IPS DF 6.9 (cell line): ENCODE results near the gene CORO7.

ENCODE experiments used
- DNase-seq: peaks from one replicate; pipeline ENCODE4 v3.0.0-alpha.2; 2013; ENCODE audit warnings: low read depth, low spot score
- H3K27ac ChIP-seq: one replicate; pipeline ENCODE4 v1.5.1; 2013; ENCODE audit warnings: low read length, control low read depth
- H3K27me3 ChIP-seq: 2 replicates; pipeline ENCODE4 v1.6.1; 2013; ENCODE audit warnings: mild to moderate bottlenecking, low read length; ENCODE audit not compliant: control insufficient read depth, insufficient read depth
- H3K36me3 ChIP-seq: 2 replicates; pipeline ENCODE4 v1.6.1; 2013; ENCODE audit warnings: low read length; ENCODE audit not compliant: control insufficient read depth, insufficient read depth
- H3K4me1 ChIP-seq: 2 replicates; pipeline ENCODE4 v1.6.1; 2013; ENCODE audit warnings: low read length; ENCODE audit not compliant: control insufficient read depth, insufficient read depth
- H3K4me3 ChIP-seq: 2 replicates; pipeline ENCODE4 v1.5.1; 2013; ENCODE audit warnings: mild to moderate bottlenecking, low read length
- H3K9me3 ChIP-seq: 2 replicates; pipeline ENCODE4 v1.6.1; 2013; ENCODE audit warnings: low read length, inconsistent platforms; ENCODE audit not compliant: control insufficient read depth, insufficient read depth
- WGBS: extraction: QIAGEN DNeasy Blood & Tissue Kit; methylation state at CpG from one replicate; pipeline ENCODE4 v1.1.7; 2013; ENCODE audit warnings: mixed read lengths, missing lambda C conversion rate; ENCODE audit not compliant: insufficient read length, insufficient coverage; 5-methylcytosine and 5-hydroxymethylcytosine counted together

The CORO7 gene

GRCh38 chr16:4389051-4389955, 27.1 kb downstream of the CORO7 start:
- Histone ChIP-seq H3K4me1 (peaks cover 30% of the 10 kb centered on the region), H3K27ac (no peak overlapping the region)

GRCh38 chr16:4388271-4389021, 27.9 kb downstream of the CORO7 start:
- Histone ChIP-seq H3K4me3 (no peak overlapping the region), H3K9me3 (no peaks in the 10 kb centered on the region), H3K27ac (no peak overlapping the region), H3K36me3 (no peaks in the 10 kb centered on the region; the same call in 1 of the 2 replicates), H3K4me1 (peaks cover 30% of the 10 kb centered on the region), H3K27me3 (no peaks in the 10 kb centered on the region)
- WGBS, result no CpG with 5 or more reads among the region's 19 CpGs
- DNase-seq, result no peak

More at GRCh38 chr16:4389051-4389955, 27.1 kb downstream of the CORO7 start:
- Histone ChIP-seq H3K36me3 (no peaks in the 10 kb centered on the region; the same call in 1 of the 2 replicates), H3K9me3 (no peaks in the 10 kb centered on the region), H3K4me3 (no peak overlapping the region), H3K27me3 (no peaks in the 10 kb centered on the region)
- no peak for DNase-seq
- no CpG with 5 or more reads among the region's 27 CpGs for WGBS

- peaks cover 27% of the 10 kb centered on the region for H3K4me1 ChIP-seq
- H3K36me3 ChIP-seq, result peaks cover 3% of the 10 kb centered on the region; the same call in 1 of the 2 replicates
- no peaks in the 10 kb centered on the region for H3K9me3 ChIP-seq
- no peak for DNase-seq
- WGBS, result no CpG with 5 or more reads among the region's 20 CpGs
- H3K27me3 ChIP-seq, result no peaks in the 10 kb centered on the region
- H3K4me3 ChIP-seq, result no peak overlapping the region
- no peak overlapping the region for H3K27ac ChIP-seq
These were observed 28.6 kb downstream of the CORO7 start for GRCh38 chr16:4387781-4388180.

- no peak overlapping the region for H3K4me3 ChIP-seq
- no peaks in the 10 kb centered on the region for H3K9me3 ChIP-seq
- WGBS, result no CpG with 5 or more reads among the region's 10 CpGs
- peaks cover 22% of the 10 kb centered on the region for H3K4me1 ChIP-seq
- no peaks in the 10 kb centered on the region for H3K27me3 ChIP-seq
- H3K36me3 ChIP-seq, result peaks cover 8% of the 10 kb centered on the region
- no peak overlapping the region for H3K27ac ChIP-seq
- no peak for DNase-seq
These were observed 29.3 kb downstream of the CORO7 start for GRCh38 chr16:4386951-4387565.

GRCh38 chr16:4386451-4386805, 30.0 kb downstream of the CORO7 start:
- Histone ChIP-seq H3K27ac (no peak overlapping the region), H3K4me1 (peaks cover 19% of the 10 kb centered on the region), H3K4me3 (no peak overlapping the region), H3K27me3 (no peaks in the 10 kb centered on the region), H3K36me3 (peaks cover 10% of the 10 kb centered on the region), H3K9me3 (no peaks in the 10 kb centered on the region)
- DNase-seq, result no peak
- WGBS, result no CpG with 5 or more reads among the region's 8 CpGs

- Histone ChIP-seq H3K27me3 (no peaks in the 10 kb centered on the region), H3K36me3 (peaks cover 10% of the 10 kb centered on the region), H3K9me3 (no peaks in the 10 kb centered on the region), H3K4me3 (no peak overlapping the region), H3K4me1 (peaks cover 18% of the 10 kb centered on the region), H3K27ac (no peak overlapping the region)
- WGBS, result no CpG with 5 or more reads among the region's 11 CpGs
- no peak for DNase-seq
These were observed 30.5 kb downstream of the CORO7 start for GRCh38 chr16:4385789-4386450.

- Histone ChIP-seq H3K4me3 (no peak overlapping the region), H3K4me1 (peaks cover 12% of the 10 kb centered on the region), H3K36me3 (peaks cover 10% of the 10 kb centered on the region), H3K9me3 (no peaks in the 10 kb centered on the region), H3K27ac (no peak overlapping the region), H3K27me3 (no peaks in the 10 kb centered on the region)
- DNase-seq, result no peak
- WGBS, result no CpG with 5 or more reads among the region's 20 CpGs
These were observed 31.2 kb downstream of the CORO7 start for GRCh38 chr16:4385066-4385788.

- peaks cover 10% of the 10 kb centered on the region for H3K36me3 ChIP-seq
- no peak overlapping the region for H3K4me3 ChIP-seq
- DNase-seq, result no peak
- H3K27me3 ChIP-seq, result no peaks in the 10 kb centered on the region
- no peaks in the 10 kb centered on the region for H3K9me3 ChIP-seq
- no peak overlapping the region for H3K27ac ChIP-seq
- H3K4me1 ChIP-seq, result peaks cover 11% of the 10 kb centered on the region
- no CpG with 5 or more reads among the region's 20 CpGs for WGBS
These were observed 31.9 kb downstream of the CORO7 start for GRCh38 chr16:4384509-4384942.

GRCh38 chr16:4383591-4384444, 32.6 kb downstream of the CORO7 start:
- H3K36me3 ChIP-seq, result peaks cover 10% of the 10 kb centered on the region
- H3K27me3 ChIP-seq, result no peaks in the 10 kb centered on the region
- WGBS, result no CpG with 5 or more reads among the region's 12 CpGs
- peaks cover 11% of the 10 kb centered on the region for H3K4me1 ChIP-seq
- no peak overlapping the region for H3K4me3 ChIP-seq
- DNase-seq, result no peak
- no peak overlapping the region for H3K27ac ChIP-seq
- H3K9me3 ChIP-seq, result no peaks in the 10 kb centered on the region
